B cell (primary cell): ENCODE data around the gene ARF6.

Source experiments
- EZH2 ChIP-seq: IDR thresholded peaks from 2 replicates; pipeline ENCODE4 v1.6.1; 2012; ENCODE audit warnings: borderline replicate concordance, low read depth, mild to moderate bottlenecking, moderate library complexity, low read length; ENCODE audit not compliant: insufficient read depth, poor library complexity, severe bottlenecking
- TF ChIP-seq, protein P1 (sequence below): fragments of 200-600 bp; IDR thresholded peaks from one replicate; pipeline ENCODE4 v1.8.0; 2022; ENCODE audit warnings: antibody characterized with exemption, mild to moderate bottlenecking

DNA sequence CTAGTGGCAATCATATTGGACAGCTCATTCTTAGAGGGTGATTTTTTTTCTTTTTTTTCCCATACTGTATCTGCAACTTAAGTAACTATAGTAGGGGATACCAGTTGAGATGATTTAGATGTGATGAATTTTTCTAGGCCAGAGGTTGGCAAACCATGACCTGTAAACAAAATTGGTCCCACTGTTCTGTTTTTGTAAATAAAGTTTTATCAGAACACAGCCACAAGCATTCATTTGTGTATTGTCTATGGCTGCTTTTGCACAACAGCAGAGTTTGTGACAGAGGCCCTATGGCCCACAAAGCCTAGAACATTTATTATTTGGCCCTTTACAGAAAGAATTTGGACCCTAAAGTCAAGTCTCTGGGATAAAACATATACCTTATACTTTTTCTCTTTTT, 11.4 kb downstream of the ARF6 start:
- TF ChIP-seq, protein P1, sequence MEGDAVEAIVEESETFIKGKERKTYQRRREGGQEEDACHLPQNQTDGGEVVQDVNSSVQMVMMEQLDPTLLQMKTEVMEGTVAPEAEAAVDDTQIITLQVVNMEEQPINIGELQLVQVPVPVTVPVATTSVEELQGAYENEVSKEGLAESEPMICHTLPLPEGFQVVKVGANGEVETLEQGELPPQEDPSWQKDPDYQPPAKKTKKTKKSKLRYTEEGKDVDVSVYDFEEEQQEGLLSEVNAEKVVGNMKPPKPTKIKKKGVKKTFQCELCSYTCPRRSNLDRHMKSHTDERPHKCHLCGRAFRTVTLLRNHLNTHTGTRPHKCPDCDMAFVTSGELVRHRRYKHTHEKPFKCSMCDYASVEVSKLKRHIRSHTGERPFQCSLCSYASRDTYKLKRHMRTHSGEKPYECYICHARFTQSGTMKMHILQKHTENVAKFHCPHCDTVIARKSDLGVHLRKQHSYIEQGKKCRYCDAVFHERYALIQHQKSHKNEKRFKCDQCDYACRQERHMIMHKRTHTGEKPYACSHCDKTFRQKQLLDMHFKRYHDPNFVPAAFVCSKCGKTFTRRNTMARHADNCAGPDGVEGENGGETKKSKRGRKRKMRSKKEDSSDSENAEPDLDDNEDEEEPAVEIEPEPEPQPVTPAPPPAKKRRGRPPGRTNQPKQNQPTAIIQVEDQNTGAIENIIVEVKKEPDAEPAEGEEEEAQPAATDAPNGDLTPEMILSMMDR: no peak
- no peak for TF ChIP-seq EZH2
